Measurements from ENCODE around the gene MVB12A. TPM values are rescaled to one million over a fixed set of nuclear protein-coding genes. Genes with fewer than 3 reads are reported as not detected.

MVB12A gene
- total and polyA plus RNA-seq, 2 of the 8 experiments (the other 6 are each of a cell fraction or from before 2014, with no cell fraction given): 37.9 to 76.6 TPM

DNA sequence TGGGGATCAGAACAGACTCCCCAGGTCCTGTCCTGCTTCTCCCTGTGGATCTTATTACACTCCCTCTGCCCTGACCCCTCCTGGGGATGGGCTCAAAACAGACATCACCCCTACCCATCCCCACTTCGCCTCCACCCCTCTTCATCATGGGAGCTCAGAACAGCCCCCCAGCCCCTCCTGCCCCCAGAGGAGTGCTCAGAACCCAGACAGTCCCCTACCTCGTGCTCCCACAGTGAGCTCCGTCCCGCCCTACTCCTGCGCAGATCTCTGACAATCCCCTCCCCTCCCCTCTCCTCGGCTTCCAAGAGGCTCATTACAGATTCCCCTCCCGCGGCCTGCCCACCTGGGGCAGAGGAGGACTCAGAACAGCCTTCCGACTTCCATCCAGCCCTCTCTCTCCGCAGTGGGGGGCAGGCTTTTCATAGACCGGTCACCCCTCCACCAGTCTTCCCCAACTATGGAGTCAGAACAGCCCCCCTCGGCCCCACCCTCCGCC is 34.8 kb downstream of the MVB12A start:
- Histone ChIP-seq H2BK12ac (ENCODE audit: low read depth, low read length) (peak overlapping the region; percentile 60; the same call in 1 of the 2 replicates), H2BK5ac (ENCODE audit: low read depth, low read length) (no peak overlapping the region), H3K9me3 (ENCODE audit: insufficient read depth in 2 of 2, low read depth in 1 of 2, low read length in 1 of 2) (no peaks in the 10 kb centered on the region), H4K91ac (replicated peaks; ENCODE audit: insufficient read length, low read length) (no peak overlapping the region), H3K18ac (ENCODE audit: extremely low read depth, low read length) (no peak overlapping the region), H2AFZ (ENCODE audit: low read length) (peak overlapping the region; percentile 58; the same call in 1 of the 2 replicates), H2BK15ac (ENCODE audit: low read length) (peak overlapping the region; percentile 81; the same call in 1 of the 2 replicates), H2BK120ac (replicated peaks; ENCODE audit: low read depth, low read length) (no peak overlapping the region), H4K20me1 (replicated peaks in 1 of 2; ENCODE audit: control insufficient read depth in 1 of 2, insufficient read depth in 2 of 2, low read length in 2 of 2) (peaks cover 0 to 1% of the 10 kb centered on the region in 2 experiments), H3K4me1 (replicated peaks in 1 of 4; ENCODE audit: control insufficient read depth in 3 of 4, insufficient read depth in 4 of 4, low read length in 3 of 4) (peaks cover 0 to 9% (median 4%) of the 10 kb centered on the region in 4 experiments; a peak in 5 of 7 replicates), H3K23ac (ENCODE audit: insufficient read length) (no peak overlapping the region), H3K27ac (ENCODE audit: low read depth, low read length) (no peak overlapping the region), H3K4me2 (ENCODE audit: insufficient read depth in 1 of 2, low read depth in 2 of 2, low read length in 2 of 2) (peak overlapping the region; percentile 73 to 75), H3K4ac (replicated peaks; ENCODE audit: insufficient read length, low read depth, low read length) (no peak overlapping the region), H3K4me3 (ENCODE audit: extremely low read depth in 1 of 4, insufficient read depth in 2 of 4, low read depth in 3 of 4, low read length in 4 of 4) (peak overlapping the region; percentile 12 to 56 (median 36); a peak in 6 of 8 replicates), H3K36me3 (ENCODE audit: control insufficient read depth in 2 of 4, insufficient read depth in 4 of 4, low read length in 3 of 4) (no peaks in the 10 kb centered on the region), H4K5ac (ENCODE audit: insufficient read length, low read depth, low read length) (no peak overlapping the region), H2BK20ac (ENCODE audit: low read length) (no peak overlapping the region), H3K27me3 (replicated peaks in 1 of 4; ENCODE audit: control insufficient read depth in 3 of 4, extremely low read depth in 1 of 4, insufficient read depth in 3 of 4, low read length in 3 of 4) (peaks cover 6 to 31% (median 22%) of the 10 kb centered on the region in 4 experiments), H3K14ac (ENCODE audit: insufficient read length) (no peak overlapping the region), H4K8ac (ENCODE audit: extremely low read depth, insufficient read depth, low read length) (no peak overlapping the region), H3K79me1 (ENCODE audit: low read depth, low read length) (no peaks in the 10 kb centered on the region), H3K9ac (replicated peaks in 1 of 4; ENCODE audit: extremely low read depth in 1 of 4, low read depth in 3 of 4, low read length in 3 of 4) (no peak overlapping the region), H2AK5ac (ENCODE audit: low read depth, low read length) (no peak overlapping the region), H3K56ac (replicated peaks; ENCODE audit: insufficient read length, low read depth, low read length) (no peak overlapping the region), H3K79me2 (ENCODE audit: control insufficient read depth in 1 of 2, insufficient read depth in 2 of 2, low read length in 2 of 2) (no peaks in the 10 kb centered on the region), H3K23me2 (ENCODE audit: low read depth, low read length) (no peaks in the 10 kb centered on the region; the same call in 1 of the 2 replicates)
- FAIRE-seq (no peak), DNase-seq (ENCODE audit: low read depth in 1 of 2, low spot score in 2 of 2) (peak in 1 of 2 experiments; percentile 66)
- 4% methylated on average over 9 of the region's 13 CpGs; no CpG with 5 or more reads in 1 of the 2 experiments for WGBS, 2 experiments (ENCODE audit: extremely low coverage in 1 of 2, insufficient coverage in 1 of 2, insufficient read length in 1 of 2, insufficient replicate concordance in 2 of 2, low coverage in 1 of 2, low lambda C conversion rate in 2 of 2, missing lambda C conversion rate in 1 of 2)
- TF ChIP-seq ASH2L (IDR thresholded peaks at IDR 0.05; ENCODE audit: low read length) (peak; percentile 37), E2F6 (IDR thresholded peaks at IDR 0.05) (peak; percentile 44; the same call in 1 of the 2 replicates), HDAC6 (IDR thresholded peaks at IDR 0.05; ENCODE audit: low read depth, low read length) (no peak)
- ChIA-PET CTCF (ENCODE audit: partially characterized antibody) (interaction anchor here (0.5 to 2.4 kb wide), 19 partner anchors 8 to 138 kb away, joined by 3 to 27 read pairs (median 5); partner anchors contain the start of gene BST2), POLR2A (ENCODE audit: partially characterized antibody) (interaction anchor here (0.6 to 1.4 kb wide), 4 partner anchors 11 to 75 kb away, joined by 3 to 13 read pairs (median 3); no protein-coding TSS in a partner anchor)
